ENCODE results near the gene CNOT3. TPM values are rescaled to one million over a fixed set of nuclear protein-coding genes. Genes with fewer than 3 reads are reported as not detected.
"Not testable (repeated sequence)": the region's sequence is repeated elsewhere in the genome, so short reads cannot be mapped to it uniquely, and the experiment has no call there.

Gene CNOT3
- total RNA-seq, 2 donors from 2014 or later, result 20.8 to 28.1 TPM

DNA sequence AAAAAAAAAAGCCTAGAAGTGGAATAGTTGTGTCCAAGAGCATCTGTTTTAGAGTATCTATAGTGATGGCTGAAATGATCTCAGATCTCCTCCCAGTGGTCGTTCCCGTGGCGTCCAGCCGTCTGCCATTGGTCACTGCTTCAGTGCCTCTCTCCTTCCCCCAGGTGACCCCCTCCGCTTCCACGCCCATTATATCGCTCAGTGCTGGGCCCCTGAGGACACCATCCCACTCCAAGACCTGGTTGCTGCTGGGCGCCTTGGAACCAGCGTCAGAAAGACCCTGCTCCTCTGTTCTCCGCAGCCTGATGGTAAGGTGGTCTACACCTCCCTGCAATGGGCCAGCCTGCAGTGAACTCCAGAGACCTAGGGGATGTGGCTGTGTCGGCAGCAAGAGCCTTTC, 55.4 kb downstream of the CNOT3 start:
- no peaks in the 10 kb centered on the region for H3K9me3 ChIP-seq
- H3K27ac ChIP-seq, result no peak overlapping the region
- H3K27me3 ChIP-seq (replicated peaks; ENCODE audit: insufficient read depth), result no peaks in the 10 kb centered on the region
- H3K4me1 ChIP-seq (ENCODE audit: control insufficient read depth in 1 of 2, low read depth in 2 of 2), result peaks cover 13 to 21% of the 10 kb centered on the region in 2 donors
- DNase-seq (ENCODE audit: low spot score), result no peak
- no peak overlapping the region for H3K4me3 ChIP-seq
- no peak for ATAC-seq (ENCODE audit: insufficient number of reproducible peaks, low FRiP score, low read depth)
- TF ChIP-seq, protein P1, sequence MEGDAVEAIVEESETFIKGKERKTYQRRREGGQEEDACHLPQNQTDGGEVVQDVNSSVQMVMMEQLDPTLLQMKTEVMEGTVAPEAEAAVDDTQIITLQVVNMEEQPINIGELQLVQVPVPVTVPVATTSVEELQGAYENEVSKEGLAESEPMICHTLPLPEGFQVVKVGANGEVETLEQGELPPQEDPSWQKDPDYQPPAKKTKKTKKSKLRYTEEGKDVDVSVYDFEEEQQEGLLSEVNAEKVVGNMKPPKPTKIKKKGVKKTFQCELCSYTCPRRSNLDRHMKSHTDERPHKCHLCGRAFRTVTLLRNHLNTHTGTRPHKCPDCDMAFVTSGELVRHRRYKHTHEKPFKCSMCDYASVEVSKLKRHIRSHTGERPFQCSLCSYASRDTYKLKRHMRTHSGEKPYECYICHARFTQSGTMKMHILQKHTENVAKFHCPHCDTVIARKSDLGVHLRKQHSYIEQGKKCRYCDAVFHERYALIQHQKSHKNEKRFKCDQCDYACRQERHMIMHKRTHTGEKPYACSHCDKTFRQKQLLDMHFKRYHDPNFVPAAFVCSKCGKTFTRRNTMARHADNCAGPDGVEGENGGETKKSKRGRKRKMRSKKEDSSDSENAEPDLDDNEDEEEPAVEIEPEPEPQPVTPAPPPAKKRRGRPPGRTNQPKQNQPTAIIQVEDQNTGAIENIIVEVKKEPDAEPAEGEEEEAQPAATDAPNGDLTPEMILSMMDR (IDR thresholded peaks at IDR 0.05), result no peak
- H3K36me3 ChIP-seq, result peaks cover 9% of the 10 kb centered on the region

DNA sequence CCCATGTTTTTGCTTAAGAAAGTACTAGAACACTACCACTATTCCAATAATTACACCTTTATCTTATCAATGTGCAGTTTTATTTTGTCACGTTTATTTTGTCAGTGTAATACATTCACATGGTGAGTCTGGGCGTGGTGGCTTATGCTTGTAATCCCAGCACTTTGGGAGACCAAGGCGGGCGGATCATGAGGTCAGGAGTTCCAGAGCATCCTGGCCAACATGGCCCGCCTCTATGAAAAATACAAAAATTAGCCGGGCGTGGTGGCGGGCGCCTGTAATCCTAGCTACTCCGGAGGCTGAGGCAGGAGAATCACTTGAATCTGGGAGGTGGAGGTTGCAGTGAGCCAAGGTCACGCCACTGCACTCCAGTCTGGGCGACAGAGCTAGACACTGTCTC, 56.9 kb downstream of the CNOT3 start:
- not testable (repeated sequence) for H3K36me3 ChIP-seq; H3K9me3 ChIP-seq; H3K4me3 ChIP-seq; H3K27me3 ChIP-seq (replicated peaks; ENCODE audit: insufficient read depth); H3K27ac ChIP-seq; ATAC-seq (ENCODE audit: insufficient number of reproducible peaks, low FRiP score, low read depth); DNase-seq (ENCODE audit: low spot score)
- peaks cover 7 to 12% of the 10 kb centered on the region in 2 donors for H3K4me1 ChIP-seq (ENCODE audit: control insufficient read depth in 1 of 2, low read depth in 2 of 2)

DNA sequence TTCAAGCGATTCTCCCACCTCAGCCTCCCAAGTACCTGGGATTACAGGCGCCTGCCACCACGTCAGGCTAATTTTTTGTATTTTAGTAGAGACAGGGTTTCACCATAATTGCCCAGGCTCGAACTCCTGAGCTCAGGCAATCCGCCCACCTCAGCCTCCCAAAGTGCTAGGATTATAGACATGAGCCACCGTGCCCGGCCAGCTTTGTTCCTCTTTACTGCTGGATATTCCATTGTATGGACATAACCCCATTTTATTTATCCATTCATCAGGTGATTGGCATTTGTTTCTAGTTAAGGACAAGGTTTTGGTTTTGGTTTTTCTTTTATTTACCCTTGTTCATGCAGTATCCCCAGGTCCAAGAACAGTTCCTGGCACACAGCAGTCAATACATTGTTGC, 59.0 kb downstream of the CNOT3 start:
- ATAC-seq (ENCODE audit: insufficient number of reproducible peaks, low FRiP score, low read depth), result no peak

DNA sequence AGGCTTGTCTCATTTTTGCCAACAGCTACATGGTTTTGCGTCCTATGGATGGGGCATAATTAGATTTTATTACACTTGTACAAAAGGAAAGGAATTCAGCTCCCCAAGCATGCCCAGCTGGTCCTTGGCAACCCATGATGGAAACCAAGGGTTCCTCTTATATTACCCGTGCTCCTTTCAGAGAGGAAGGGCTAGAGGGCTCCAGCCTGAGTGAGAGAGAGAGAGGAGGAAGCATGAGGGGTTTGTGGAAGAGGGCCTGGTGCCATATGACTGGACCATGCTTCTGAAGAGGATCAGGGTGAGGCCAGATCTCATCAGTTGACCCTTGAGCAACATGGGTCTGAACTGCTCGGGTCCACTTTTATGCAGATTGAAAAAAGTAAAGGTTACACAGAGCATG, 59.6 kb downstream of the CNOT3 start:
- TF ChIP-seq, protein P1 (IDR thresholded peaks at IDR 0.05), result no peak
- no peak overlapping the region for H3K27ac ChIP-seq
- no peaks in the 10 kb centered on the region for H3K9me3 ChIP-seq
- H3K4me1 ChIP-seq (ENCODE audit: control insufficient read depth in 1 of 2, low read depth in 2 of 2), result peaks cover 11 to 19% of the 10 kb centered on the region in 2 donors
- H3K27me3 ChIP-seq (replicated peaks; ENCODE audit: insufficient read depth), result no peaks in the 10 kb centered on the region
- ATAC-seq (ENCODE audit: insufficient number of reproducible peaks, low FRiP score, low read depth) (no peak), DNase-seq (ENCODE audit: low spot score) (no peak)
- H3K36me3 ChIP-seq, result peaks cover 9% of the 10 kb centered on the region
- no peak overlapping the region for H3K4me3 ChIP-seq

More for the DNA sequence above, 59.0 kb downstream of the CNOT3 start:
- Histone ChIP-seq H3K4me1 (ENCODE audit: control insufficient read depth in 1 of 2, low read depth in 2 of 2) (peaks cover 9 to 19% of the 10 kb centered on the region in 2 donors), H3K4me3 (no peak overlapping the region), H3K9me3 (no peaks in the 10 kb centered on the region), H3K27me3 (replicated peaks; ENCODE audit: insufficient read depth) (no peaks in the 10 kb centered on the region), H3K36me3 (peaks cover 9% of the 10 kb centered on the region), H3K27ac (no peak overlapping the region)
- DNase-seq (ENCODE audit: low spot score), result no peak
- TF ChIP-seq, protein P1 (IDR thresholded peaks at IDR 0.05), result no peak

DNA sequence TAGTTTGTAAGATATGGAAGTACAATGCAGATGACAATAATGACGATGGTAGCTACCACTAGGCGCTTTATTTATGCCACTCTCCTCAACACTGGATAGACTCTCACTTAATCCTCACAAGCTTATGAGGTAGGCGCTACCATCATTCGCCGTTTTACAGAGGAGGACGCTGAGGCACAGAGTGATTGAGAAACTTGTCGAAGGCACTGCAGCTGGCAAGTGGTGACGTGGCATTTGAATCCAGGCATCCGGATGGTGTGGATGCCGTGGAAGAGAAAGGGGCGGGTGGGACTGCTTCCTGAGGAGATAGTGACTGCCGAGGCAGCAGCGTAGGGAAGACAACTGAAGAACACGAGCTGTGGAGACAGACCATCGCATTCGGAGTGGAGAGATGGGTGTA, 61.8 kb downstream of the CNOT3 start:
- H3K27me3 ChIP-seq (replicated peaks; ENCODE audit: insufficient read depth), result no peaks in the 10 kb centered on the region
- H3K4me3 ChIP-seq, result no peak overlapping the region
- TF ChIP-seq, protein P1 (IDR thresholded peaks at IDR 0.05), result no peak
- peaks cover 15% of the 10 kb centered on the region for H3K36me3 ChIP-seq
- no peak for DNase-seq (ENCODE audit: low spot score)
- peaks cover 24 to 36% of the 10 kb centered on the region in 2 donors for H3K4me1 ChIP-seq (ENCODE audit: control insufficient read depth in 1 of 2, low read depth in 2 of 2)
- no peaks in the 10 kb centered on the region for H3K9me3 ChIP-seq
- no peak for ATAC-seq (ENCODE audit: insufficient number of reproducible peaks, low FRiP score, low read depth)
- H3K27ac ChIP-seq, result no peak overlapping the region

DNA sequence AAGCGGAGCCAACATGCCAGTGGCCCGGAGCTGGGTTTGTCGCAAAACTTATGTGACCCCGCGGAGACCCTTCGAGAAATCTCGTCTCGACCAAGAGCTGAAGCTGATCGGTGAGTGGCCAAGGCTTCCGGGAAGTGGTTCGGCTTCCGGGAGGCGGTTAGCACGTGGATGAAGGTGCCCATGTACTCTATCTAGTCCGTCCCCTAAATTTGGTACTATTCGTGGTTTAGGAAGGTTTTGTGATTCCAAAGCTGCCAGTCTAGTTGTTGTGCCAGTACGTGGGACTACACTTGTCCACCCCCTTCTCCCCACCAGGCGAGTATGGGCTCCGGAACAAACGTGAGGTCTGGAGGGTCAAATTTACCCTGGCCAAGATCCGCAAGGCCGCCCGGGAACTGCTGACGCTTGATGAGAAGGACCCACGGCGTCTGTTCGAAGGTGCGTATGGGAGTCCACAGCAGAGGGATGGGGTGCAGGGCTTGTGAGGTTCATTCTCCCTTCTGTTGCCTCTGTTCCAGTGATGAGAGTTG, 63.7 kb downstream of the CNOT3 start:
- peak overlapping the region; percentile 82 for H3K4me3 ChIP-seq
- H3K36me3 ChIP-seq, result peaks cover 31% of the 10 kb centered on the region
- TF ChIP-seq, protein P1 (IDR thresholded peaks at IDR 0.05), result no peak
- ATAC-seq (ENCODE audit: insufficient number of reproducible peaks, low FRiP score, low read depth) (no peak), DNase-seq (ENCODE audit: low spot score) (no peak)
- peak overlapping the region; percentile 87 to 91 for H3K27ac ChIP-seq
- no peaks in the 10 kb centered on the region for H3K9me3 ChIP-seq
- no peaks in the 10 kb centered on the region for H3K27me3 ChIP-seq (replicated peaks; ENCODE audit: insufficient read depth)
- H3K4me1 ChIP-seq (ENCODE audit: control insufficient read depth in 1 of 2, low read depth in 2 of 2), result peaks cover 24 to 49% of the 10 kb centered on the region in 2 donors

All from thoracic aorta (tissue), 2 donors.